ENCODE results near the gene RGS3.

The RGS3 gene

DNA sequence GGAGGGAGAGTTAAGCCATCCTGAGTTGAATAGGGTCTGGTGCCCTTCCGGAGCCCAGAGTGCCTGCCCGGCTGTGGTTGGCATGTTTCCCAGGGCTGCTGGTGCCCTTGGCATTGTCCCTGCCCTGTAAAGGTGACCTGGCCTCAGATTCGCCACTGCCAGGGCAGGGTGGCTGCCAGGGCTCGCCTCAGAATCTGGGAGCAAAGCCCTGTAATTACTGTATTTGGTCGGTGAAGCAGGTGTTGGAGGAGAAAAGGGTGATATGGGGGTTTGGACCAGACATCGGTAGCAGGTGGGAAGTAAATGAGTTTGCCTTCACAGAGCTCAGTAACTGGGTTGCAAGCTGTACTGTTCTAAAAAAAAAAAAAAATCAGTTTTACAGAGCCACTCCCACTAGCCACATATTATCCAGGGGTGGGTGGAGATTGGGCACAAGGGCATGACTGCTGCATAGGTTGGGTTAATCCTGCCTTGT is 47.6 kb downstream of the RGS3 start:
- H3K4me3 ChIP-seq (ENCODE audit: low read depth, low read length), result no peak overlapping the region
- TF ChIP-seq, protein P1, sequence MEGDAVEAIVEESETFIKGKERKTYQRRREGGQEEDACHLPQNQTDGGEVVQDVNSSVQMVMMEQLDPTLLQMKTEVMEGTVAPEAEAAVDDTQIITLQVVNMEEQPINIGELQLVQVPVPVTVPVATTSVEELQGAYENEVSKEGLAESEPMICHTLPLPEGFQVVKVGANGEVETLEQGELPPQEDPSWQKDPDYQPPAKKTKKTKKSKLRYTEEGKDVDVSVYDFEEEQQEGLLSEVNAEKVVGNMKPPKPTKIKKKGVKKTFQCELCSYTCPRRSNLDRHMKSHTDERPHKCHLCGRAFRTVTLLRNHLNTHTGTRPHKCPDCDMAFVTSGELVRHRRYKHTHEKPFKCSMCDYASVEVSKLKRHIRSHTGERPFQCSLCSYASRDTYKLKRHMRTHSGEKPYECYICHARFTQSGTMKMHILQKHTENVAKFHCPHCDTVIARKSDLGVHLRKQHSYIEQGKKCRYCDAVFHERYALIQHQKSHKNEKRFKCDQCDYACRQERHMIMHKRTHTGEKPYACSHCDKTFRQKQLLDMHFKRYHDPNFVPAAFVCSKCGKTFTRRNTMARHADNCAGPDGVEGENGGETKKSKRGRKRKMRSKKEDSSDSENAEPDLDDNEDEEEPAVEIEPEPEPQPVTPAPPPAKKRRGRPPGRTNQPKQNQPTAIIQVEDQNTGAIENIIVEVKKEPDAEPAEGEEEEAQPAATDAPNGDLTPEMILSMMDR (IDR thresholded peaks at IDR 0.05; ENCODE audit: low read depth, low read length), result no peak

DNA sequence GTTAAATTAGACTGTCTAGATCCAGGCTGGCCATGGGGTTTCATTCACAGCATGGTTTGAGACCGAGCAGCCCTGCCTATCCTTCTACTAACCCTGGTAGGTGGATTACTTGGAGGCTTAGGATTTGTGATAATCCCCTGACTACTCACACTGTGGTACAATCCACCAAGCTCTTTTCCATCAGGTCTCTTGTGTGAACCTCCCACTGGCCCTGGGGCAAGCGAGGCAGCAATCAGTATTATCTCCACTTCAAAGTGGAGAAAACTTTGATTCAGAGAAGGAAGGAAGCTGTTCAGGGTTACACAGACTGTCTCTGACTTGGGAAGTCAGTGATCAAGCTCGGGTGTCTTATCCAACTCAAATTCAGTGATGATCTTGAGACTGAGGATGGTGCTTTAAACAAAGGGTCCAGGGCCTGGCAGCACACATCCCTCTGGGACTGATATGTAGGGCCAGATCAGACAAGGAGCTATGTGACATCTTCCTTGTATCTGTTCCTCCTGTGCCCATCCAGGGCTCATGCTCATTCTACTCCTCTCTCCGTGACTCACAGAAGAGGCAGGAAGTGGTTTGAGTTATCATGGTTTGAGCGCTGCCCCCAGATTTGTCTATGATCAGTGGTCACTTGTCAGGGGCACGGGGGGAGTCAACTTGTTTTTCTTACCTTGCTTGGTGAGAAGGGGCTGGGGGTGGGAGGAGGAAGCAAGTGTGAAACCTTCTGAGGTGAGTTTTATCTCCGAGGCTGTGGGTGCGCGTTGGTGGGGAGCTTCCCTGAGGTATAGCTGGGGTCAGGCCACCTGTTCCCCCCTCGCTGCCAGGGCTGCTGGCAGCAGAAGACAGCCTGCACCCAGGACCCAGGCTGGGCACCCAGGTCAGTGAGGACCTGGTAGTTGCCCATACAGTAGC is 48.6 kb downstream of the RGS3 start:
- H3K4me3 ChIP-seq (ENCODE audit: low read depth, low read length), result no peak overlapping the region
- TF ChIP-seq, protein P1 (IDR thresholded peaks at IDR 0.05; ENCODE audit: low read depth, low read length), result no peak

DNA sequence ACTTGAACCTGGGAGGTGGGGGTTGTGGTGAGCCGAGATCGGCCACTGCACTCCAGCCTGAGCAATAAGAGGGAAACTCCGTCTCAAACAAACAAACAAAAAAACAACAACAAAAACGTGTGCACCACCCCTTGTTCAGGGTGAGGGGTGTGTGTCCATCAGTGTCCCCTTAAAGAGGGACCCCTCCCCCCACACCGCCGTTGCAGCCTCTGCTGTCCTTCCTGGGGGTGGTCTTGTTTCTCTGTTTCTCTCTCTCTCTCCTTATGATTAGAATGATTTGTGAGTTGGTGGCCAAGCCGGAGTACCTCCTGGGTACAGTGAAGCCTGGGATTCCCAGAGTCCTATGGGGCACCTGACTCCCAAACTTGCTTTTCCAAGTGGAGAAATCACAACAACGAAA is 49.6 kb downstream of the RGS3 start:
- TF ChIP-seq, protein P1 (IDR thresholded peaks at IDR 0.05; ENCODE audit: low read depth, low read length), result no peak
- H3K4me3 ChIP-seq (ENCODE audit: low read depth, low read length), result no peak overlapping the region

DNA sequence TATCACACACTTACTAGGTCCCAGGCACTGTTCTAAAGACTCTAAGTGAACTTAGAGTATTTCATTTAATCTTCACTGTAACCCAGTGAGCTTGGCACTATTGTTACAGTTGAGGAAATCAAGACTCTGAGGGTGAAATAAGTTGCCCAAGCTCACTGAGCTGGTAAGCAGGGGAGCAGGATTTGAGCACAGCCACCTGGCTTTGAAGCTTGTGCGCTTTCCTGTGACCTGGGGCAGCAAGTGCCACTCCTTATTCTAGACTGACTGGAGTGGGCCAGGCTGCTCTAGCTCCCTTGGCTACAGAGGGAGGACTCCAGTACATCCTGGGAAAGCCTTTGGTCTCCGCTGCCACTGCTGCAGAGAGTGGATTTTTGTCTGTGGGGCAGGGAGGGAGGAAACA is 50.0 kb downstream of the RGS3 start:
- no peak overlapping the region for H3K4me3 ChIP-seq (ENCODE audit: low read depth, low read length)
- TF ChIP-seq, protein P1 (IDR thresholded peaks at IDR 0.05; ENCODE audit: low read depth, low read length), result no peak

DNA sequence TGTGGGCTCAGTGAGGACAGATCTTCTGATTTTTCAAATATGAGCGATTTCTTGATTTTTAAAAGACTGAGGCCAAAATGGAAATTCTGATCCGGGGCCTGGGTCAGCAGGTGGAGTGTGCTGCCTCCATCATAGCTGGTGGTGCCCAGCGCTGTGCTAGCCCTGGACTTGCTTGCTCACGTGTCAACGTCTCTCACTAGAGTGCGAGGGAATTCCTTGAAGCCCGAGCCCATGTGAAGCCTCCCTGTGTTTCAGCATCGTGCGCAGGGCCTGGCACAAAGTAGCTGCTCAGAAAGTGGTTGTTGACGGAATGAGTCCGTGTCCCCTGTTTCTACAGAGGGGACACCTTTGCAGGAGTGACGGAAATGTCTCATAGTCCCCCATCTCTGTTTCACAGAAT is 50.5 kb downstream of the RGS3 start:
- no peak overlapping the region for H3K4me3 ChIP-seq (ENCODE audit: low read depth, low read length)
- TF ChIP-seq, protein P1 (IDR thresholded peaks at IDR 0.05; ENCODE audit: low read depth, low read length), result no peak

DNA sequence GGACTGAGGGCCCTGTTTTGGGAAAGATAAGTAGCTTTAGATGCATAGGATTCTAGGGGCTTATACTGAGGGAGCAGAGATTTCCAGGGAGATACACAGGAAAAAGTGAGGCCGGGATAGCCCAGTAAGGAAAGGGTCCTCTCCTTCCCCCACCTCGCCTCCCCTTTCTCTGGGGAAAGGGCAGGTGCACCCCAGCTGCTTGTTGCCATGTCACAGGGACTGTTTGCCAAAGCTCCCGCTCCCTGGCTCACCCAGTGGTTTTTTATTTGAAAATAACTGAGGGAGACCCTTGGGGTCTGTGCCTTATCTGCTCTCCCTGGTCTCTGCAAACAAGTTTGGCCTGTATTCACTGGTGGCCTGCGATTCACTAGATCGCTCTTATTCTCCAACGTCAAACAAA is 51.2 kb downstream of the RGS3 start:
- TF ChIP-seq, protein P1 (IDR thresholded peaks at IDR 0.05; ENCODE audit: low read depth, low read length), result no peak

DNA sequence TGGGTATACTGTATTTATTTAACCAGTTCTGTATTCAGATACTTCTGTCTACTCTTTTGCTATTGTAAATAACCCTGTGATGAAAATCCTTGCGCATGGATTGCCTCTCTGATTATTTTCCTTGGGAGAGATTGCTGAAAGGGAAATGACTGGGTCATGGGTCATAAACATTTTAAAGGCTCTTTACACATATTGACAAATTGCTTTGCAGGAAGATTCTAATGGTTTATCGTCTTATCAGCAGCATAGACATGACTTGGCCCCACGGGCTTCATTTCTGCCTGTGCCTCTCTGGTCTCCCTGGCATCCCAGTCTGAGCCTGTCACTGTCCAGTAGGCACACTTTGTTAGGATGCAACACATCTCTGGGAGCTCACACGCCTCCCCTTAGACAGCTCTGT is 52.3 kb downstream of the RGS3 start:
- no peak overlapping the region for H3K4me3 ChIP-seq (ENCODE audit: low read depth, low read length)
- TF ChIP-seq, protein P1 (IDR thresholded peaks at IDR 0.05; ENCODE audit: low read depth, low read length), result no peak

More for the DNA sequence above, 51.2 kb downstream of the RGS3 start:
- H3K4me3 ChIP-seq (ENCODE audit: low read depth, low read length), result no peak overlapping the region

Measured in WI38 (cell line).